ENCODE measurements around the gene NUP210L.

DNA sequence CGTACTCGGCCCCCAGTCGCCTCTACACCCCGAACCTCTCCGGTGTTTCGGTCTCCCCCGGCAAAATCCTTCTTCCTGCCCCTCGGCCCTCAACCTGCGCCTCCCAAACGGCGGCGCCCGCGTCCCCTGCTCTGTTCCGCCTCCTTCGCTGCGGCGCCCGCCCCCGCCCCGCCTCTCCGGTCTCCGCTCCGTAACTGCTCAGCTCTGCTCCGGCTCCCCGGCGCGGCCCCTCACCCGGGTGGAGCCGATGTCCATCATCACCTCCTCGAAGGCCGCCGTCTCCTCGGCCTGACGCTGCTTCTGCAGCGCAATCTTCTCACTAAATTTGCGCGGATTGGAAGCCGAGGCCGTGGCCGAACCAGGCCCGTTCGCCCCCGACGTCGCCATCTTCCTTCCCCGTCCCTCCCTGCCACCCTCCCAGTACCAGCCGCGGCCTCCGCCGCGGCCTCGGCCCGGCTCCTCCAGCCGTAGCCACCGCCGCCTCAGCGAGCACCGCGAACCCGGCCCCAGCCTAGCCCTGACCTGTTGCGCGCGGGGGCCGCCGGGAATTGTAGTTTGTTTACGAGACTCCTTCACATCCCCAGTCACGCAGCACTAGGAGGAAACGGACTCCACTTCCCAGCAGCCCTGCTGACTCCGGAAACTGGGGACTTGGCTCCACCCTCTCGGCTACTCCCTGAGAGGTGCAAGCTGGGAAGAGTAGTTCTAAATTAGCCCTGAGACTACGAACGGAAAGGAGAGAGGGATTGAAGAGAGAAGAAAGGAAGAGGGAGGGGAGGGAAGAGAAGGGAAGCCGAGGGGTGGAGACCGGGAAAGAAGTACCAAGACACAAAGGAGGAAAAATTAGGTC, 196.5 kb downstream of the NUP210L start, which contains the start of gene CRTC2:
- peak; percentile 75 to 86 (median 84) for TF ChIP-seq POLR2AphosphoS5 (IDR thresholded peaks at IDR 0.05)
- TF ChIP-seq POLR2A (IDR thresholded peaks at IDR 0.05) = peak; percentile 82
